SH-SY5Y (cell line): Measurements from ENCODE around the gene TOX3.

Experiments
- GATA2 ChIP-seq: IDR thresholded peaks from 2 replicates; pipeline ENCODE4 v1.6.1; 2011; ENCODE audit warnings: mild to moderate bottlenecking, low read depth, low read length
- GATA3 ChIP-seq: IDR thresholded peaks from 2 replicates; pipeline ENCODE4 v1.6.1; 2011; ENCODE audit warnings: low read depth, mild to moderate bottlenecking, low read length, moderate library complexity

DNA sequence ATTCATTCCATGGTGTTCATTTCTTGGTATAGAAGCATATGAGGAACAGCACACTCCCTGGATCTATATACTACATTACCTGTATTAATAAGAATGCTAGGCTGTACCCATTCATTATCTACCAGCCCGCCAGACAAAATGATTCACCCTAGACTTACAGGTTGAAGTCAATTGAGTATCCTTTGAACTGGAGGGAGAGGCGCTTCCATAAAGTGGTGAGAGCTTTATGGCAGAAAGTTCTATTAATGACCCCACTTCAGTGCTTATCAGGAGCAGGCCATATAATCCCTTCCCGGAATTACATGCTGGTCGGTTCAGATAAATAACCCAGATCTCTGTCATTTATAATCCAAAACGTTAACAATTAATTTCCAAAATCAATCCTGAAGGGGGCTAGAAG, 44.5 kb upstream of the TOX3 start:
- TF ChIP-seq GATA3, result no peak
- no peak for TF ChIP-seq GATA2
